ENCODE data around the gene CYP2D6.

Gene CYP2D6

DNA sequence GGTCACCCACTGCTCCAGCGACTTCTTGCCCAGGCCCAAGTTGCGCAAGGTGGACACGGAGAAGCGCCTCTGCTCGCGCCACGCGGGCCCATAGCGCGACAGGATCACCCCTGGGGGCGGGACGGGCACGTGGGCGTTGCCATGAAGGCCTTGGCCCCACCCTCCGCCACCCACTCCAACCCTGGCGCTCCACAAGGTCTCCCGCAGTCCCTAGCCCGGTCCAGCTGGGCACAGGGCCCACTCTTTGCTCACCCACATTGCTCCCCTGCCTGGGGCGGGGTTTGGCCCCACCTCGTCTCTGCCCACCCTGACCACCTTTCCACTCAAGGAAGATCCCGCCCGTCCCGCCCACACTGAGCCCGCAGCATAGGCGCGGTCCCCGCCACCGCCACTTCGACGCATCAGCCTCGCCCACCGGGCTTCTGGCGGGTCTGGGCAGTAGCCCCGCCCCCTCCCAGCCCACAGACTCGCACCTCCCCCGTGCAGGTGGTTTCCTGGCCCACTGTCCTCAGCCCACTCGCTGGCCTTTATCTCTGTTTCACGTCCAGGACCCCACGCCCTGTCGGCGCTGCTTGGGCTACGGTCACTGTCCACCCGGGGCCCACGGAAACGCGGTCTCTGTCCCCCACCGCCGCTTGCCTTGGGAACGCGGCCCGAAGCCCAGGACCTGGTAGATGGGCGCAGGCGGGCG lies 12.3 kb upstream of the CYP2D6 start:
- TF ChIP-seq, protein P1, sequence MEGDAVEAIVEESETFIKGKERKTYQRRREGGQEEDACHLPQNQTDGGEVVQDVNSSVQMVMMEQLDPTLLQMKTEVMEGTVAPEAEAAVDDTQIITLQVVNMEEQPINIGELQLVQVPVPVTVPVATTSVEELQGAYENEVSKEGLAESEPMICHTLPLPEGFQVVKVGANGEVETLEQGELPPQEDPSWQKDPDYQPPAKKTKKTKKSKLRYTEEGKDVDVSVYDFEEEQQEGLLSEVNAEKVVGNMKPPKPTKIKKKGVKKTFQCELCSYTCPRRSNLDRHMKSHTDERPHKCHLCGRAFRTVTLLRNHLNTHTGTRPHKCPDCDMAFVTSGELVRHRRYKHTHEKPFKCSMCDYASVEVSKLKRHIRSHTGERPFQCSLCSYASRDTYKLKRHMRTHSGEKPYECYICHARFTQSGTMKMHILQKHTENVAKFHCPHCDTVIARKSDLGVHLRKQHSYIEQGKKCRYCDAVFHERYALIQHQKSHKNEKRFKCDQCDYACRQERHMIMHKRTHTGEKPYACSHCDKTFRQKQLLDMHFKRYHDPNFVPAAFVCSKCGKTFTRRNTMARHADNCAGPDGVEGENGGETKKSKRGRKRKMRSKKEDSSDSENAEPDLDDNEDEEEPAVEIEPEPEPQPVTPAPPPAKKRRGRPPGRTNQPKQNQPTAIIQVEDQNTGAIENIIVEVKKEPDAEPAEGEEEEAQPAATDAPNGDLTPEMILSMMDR (IDR thresholded peaks at IDR 0.05), result no peak

DNA sequence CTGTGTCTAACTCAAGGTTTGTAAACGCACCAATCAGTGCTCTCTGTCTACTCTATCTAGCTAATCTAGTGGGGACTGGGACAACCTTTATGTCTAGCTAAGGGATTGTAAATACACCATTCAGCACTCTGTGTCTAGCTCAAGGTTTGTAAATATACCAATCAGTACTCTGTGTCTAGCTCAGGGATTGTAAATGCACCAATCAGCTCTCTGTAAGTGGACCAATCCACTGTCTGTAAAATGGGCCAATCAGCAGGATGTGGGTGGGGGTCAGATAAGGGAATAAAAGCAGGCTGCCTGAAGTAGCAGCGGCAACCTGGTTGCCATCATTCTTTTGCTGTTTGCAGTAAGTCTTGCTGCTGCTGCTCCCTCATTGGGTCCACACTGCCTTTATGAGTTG lies 8.4 kb upstream of the CYP2D6 start:
- TF ChIP-seq, protein P1 (IDR thresholded peaks at IDR 0.05), result no peak

DNA sequence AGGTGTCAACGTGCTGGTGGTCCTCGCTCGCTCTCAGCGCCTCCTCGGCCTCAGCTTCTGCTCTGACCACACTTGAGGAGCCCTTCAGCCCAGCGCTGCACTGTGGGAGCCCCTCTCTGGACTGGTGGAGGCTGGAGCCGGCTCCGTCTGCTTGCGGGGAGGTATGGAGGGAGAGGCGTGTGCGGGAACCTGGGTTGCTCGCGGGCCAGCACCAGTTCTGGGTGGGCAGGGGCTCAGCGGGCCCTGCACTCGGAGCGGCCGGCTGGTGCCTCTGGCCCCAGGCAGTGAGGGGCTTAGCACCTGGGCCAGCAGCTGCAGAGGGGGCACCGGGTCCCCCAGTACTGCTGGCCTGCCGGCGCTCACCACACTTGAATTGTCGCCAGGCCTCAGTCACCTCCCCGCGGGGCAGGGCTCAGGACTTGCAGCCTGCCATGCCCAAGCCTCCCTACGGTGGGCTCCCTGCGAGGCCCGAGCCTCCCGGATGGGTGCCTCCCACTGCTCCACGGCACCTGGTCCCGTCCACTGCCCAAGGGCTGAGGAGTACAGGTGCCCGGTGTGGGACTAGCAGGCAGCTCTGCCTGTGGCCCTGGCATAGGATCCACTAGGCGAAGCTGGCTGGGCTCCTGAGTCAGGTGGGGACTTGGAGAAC lies 7.6 kb upstream of the CYP2D6 start:
- TF ChIP-seq, protein P1 (IDR thresholded peaks at IDR 0.05), result no peak

DNA sequence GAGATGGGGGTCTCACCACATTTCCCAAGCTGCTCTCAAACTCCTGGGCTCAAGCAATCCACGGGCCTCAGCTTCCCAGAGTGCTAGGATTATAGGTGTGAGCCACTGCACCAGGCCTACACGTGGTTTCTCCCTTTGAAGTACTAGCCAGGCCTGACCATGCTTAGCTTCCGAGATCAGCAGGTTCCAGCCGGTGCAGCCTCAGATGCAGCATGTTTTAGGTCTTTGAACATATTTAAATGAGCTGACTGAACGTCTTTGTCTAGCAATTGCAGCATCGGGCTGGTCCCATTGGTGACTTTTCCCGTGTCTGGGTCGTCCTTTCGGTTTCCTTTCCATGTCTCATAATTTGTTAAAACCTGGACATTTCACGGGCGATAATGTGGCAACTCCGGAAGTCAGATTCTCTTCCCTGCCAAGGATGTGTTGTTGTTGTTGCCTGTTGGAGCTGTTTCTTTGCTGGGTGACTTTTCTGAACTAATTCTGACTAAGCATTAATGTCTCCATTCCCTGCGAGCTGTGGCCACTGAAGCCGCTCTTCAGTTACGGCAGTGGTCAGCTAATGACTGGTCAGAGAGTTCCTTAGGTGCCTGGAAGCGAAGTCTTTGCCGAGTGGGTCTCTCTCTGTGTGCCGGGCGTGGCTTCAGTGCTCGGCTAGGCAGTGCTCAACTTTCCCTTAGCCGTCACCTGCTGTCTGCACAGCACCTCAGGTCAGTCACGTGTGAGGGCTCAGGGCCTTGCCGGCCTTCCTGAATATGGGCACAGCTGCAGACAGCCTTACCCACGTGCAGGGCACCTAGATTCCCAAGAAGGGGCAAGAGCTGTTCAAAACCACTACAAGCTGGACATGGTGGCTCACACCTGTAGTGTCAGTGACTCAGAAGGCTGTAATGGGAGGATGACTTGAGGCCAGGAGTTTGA lies 3.8 kb upstream of the CYP2D6 start:
- TF ChIP-seq, protein P1 (IDR thresholded peaks at IDR 0.05), result no peak

DNA sequence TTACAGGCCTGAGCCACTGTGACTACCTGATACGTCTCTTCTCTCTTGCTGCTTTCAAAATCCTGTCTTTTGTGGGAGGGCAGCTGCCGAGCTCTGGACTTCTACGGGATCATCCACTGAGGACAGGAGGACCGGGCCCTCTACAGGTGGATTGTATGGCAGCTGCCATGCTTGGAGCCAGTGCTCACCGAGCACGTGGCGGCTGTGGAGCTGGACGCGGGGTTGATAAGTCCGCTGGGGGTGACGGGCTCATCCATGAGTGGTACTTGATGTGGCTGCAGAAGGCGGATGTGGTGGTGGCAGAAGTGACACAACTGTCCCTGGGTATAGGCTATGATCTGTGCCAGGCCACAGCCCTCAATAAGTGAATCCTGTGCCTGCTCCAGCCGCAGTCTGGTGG lies 1.8 kb upstream of the CYP2D6 start:
- TF ChIP-seq, protein P1 (IDR thresholded peaks at IDR 0.05), result no peak

DNA sequence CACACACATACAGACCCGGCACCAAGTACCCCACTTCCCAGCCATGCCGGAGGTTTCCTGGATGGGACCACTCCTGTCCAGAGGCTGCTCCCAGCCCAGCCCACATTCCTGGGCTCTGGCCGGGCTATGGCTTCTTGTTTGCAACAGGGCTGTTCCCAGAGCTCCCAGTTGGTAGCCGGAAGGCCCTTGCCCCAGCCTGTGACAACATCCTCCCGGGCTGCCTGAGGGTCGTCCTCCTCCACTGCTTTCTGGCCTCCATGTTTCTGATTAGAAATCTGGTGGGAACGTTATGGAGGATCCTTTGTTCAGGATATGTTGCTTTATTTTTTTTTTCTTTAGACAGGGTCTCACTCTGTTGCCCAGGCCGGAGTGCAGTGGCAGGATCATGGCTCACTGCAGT lies 952 bp upstream of the CYP2D6 start:
- TF ChIP-seq, protein P1 (IDR thresholded peaks at IDR 0.05), result no peak

DNA sequence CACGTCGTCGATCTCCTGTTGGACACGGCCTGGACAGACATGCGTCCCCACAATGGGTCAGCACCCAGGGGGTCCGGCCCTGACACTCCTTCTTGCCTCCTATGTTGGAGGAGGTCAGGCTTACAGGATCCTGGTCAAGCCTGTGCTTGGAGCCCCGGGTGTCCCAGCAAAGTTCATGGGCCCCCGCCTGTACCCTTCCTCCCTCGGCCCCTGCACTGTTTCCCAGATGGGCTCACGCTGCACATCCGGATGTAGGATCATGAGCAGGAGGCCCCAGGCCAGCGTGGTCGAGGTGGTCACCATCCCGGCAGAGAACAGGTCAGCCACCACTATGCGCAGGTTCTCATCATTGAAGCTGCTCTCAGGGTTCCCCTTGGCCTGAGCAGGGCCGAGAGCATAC lies 3.0 kb downstream of the CYP2D6 start:
- TF ChIP-seq, protein P1 (IDR thresholded peaks at IDR 0.05), result no peak

All from LNCAP (cell line).